Eye (tissue), 1 donor: ENCODE results near the gene CKM.
"Not testable (repeated sequence)": the region's sequence is repeated elsewhere in the genome, so short reads cannot be mapped to it uniquely, and the experiment has no call there.

ENCODE experiments used
- DNase-seq: peaks from one replicate; pipeline ENCODE4 v3.0.0-alpha.2; 2015

The CKM gene

DNA sequence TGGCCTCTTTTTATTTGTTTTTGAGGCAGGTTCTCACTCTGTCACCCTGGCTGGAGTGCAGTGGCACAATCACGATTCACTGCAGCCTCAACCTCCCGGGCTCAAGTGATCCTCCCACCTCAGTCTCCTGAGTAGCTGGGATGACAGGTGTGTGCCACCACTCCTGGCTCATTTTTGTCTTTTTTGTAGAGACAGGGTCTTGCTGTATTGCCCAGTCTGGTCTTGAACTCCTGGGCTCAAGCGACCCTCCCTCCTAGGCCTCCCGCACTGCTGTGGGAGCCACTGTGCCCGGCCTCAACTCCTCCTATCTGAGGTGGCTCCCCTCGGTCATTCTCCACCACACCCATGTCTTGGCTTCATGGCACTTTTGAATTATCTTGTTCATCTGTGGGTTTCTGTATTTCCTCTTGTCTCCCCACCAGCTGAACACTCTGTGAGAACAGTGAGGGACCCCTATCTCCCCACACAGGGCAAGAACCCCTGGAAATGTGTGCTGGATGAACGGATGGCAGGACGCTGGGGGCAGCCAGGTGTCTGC, 7.9 kb downstream of the CKM start:
- no peak for DNase-seq

DNA sequence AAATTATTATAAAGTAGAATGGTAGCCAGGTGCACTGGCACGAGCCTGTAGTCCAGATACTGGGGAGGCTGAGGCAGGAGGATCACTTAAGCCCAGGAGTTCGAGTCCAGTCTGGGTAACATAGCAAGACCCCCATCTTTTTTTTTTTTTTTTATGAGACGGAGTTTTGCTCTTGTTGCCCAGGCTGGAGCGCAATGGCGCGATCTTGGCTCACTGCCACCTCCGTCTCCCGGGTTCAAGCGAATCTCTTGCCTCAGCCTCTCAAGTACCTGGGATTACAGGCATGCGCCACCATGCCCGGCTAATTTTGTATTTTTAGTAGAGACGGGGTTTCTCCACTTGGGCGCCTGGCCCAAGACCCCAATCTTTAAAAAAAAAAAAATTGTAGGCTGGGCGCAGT, 10.4 kb downstream of the CKM start:
- not testable (repeated sequence) for DNase-seq

DNA sequence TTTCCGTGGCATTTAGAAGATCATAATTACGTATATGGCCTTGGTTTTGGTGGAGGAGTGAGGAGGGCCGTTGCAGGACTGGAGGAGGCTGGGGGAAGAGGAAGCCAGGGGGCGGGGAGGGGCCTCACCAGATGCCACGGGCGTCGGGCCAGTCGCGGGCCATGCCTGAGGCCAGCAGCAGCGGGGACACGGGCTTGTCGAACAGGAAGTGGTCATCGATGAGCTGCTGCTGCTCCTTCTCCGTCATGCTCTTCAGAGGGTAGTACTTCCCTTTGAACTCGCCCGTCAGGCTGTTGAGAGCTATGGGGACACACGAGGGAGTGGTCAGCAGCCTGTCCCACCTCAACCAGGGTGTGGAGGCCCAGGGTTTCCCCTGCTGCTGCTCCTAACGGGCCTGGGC, 11.1 kb downstream of the CKM start:
- DNase-seq = no peak

DNA sequence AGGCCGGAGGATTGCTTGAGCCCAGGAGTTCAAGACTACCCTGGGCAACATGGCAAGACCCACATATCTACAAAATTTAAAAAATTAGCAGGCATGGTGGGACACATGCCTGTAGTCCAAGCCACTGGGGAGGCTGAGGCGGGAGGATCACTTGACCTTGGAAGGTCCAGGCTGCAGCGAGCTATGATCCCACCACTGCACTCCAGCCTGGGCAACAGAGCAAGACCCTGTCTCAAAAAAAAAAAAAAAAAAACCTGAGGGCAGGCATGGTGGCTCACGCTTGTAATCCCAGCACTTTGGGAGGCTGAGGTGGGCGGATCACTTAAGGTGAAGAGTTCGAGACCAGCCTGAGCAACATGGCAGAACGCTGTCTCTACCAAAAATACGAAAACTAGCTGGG, 13.4 kb downstream of the CKM start:
- DNase-seq = not testable (repeated sequence)

DNA sequence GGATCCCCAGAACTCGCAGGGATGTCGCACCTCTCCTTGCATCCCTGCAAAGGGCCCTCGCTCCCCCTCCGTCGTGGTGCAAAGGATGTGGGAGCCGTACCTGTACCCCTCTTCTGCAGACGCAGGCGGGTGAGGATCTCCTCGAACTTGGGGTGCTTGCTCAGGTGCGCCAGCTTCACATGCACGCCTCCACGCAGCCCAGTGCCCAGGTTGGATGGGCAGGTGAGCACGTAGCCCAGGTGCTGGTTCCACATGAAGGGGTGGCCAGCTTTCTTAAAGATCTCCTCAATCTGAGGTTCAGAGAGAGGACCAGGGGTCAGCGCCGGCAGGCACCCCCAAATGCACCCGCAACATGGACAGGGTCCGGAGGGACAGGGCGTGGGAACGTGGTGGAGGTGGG, 15.3 kb downstream of the CKM start:
- no peak for DNase-seq

DNA sequence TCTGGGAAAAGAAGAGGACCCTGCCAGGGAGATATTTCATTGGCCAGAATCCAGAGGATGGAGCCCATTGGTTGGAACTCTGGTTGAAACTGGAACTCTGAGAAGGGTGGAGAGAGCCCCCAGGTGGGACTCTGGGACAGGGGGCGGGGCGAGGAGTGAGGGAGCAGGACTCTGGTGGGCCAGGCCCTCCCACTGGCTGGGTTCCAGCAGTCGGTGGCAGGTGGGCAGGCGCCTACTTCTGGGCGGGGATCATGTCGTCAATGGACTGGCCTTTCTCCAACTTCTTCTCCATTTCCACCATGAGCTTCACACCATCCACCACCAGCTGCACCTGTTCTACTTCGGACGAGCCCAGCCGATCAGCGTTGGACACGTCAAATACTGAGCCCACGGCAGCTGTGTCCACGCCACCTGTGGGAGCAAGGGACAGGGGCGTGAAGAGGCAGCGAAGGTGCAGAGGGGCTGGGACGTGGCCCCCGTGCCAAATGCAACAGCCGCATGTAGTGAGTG, 16.1 kb downstream of the CKM start:
- DNase-seq = peak; percentile 52

DNA sequence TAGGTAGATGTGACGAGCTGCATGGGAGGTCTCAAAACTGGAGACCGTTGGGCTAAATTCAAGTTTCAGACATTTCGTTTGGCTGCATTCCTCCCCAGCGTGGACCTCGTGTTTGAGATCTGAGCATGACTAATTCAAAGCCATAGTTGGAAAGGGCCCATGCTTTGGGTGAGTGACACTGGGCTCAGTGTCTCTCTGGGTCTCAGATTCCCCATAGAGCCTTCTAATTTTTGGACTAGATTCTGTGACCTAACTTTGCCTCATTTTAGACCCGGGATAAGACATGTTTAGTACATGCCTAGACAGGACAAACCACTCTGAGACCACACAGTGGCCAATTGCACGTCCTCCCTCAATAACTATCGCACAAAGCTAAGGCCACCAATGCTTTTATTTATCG, 16.6 kb downstream of the CKM start:
- no peak for DNase-seq

DNA sequence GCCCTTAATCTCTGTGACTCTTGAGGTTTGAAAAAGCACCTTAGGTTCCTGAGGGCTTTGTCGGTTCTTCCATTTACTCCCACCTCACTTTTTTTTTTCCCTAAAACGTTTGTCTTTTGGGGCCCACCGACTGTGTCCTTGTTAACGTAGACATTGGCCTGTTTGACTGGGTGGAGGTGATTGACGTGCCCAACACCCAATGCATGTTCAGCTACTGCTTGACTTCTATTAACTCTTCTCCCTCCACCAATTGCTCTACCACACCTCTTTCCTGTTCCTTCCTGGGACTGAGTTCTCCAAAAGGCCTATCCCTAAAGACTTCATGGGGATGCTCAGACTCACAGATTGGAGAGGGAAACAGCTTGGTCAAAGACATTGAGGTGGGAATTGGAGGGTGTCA, 17.3 kb downstream of the CKM start:
- no peak for DNase-seq

DNA sequence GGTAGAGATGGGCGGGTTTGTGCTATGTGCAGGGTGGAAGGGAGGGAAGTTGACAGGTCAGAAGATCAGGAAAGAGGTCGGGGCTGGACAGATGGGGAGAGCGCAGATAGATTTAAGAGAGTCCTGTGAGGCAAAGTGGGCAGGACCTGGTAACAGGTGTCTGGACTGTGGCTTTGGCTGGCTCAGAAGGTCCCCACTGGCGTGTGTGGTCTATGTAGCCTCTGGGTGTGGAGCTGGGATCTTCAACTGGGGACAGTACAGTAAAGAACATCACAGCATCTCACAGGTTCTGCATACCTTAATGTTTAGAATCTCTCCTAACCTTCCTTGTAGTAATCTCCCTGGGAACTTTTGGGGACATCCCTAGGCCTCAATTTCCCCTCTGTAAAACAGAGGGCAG, 17.7 kb downstream of the CKM start:
- DNase-seq = no peak

DNA sequence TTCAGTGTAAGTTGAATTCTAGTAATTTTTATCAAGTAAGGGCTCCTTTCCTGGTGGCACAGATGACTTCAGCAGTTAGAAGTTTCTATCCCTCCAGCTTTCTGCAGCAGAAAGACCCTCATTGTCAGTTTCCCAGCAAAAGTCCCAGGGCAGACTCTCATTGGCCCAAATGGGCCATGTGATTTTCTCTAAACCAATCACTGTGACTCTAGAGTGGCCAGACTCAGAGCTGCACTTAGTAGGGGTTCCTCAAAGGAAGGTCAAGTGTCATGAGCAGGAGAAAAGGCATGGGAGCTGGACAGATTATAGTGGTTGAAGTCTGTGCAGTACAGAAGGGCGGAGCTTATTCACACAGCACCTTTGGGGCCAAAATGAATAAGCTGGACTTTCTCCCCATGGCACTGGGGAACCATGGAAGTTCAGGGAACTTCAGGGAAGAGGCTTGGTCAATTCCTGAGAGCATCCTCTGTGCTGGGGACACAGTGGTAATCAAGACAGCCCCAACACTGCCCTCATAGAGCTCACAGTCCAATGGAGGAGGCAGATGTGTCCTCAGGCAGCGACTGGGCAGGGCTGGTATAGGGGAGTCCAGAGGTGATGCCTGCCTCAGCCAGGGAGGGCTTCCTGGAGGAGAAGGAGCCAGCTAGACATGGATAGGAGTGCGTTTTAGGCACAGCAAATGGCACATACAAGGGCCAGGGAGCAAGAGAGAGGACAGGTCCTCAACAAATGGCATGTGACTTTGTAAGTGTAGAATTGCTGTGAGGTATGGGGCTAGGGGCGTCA, 18.3 kb downstream of the CKM start:
- DNase-seq = no peak

DNA sequence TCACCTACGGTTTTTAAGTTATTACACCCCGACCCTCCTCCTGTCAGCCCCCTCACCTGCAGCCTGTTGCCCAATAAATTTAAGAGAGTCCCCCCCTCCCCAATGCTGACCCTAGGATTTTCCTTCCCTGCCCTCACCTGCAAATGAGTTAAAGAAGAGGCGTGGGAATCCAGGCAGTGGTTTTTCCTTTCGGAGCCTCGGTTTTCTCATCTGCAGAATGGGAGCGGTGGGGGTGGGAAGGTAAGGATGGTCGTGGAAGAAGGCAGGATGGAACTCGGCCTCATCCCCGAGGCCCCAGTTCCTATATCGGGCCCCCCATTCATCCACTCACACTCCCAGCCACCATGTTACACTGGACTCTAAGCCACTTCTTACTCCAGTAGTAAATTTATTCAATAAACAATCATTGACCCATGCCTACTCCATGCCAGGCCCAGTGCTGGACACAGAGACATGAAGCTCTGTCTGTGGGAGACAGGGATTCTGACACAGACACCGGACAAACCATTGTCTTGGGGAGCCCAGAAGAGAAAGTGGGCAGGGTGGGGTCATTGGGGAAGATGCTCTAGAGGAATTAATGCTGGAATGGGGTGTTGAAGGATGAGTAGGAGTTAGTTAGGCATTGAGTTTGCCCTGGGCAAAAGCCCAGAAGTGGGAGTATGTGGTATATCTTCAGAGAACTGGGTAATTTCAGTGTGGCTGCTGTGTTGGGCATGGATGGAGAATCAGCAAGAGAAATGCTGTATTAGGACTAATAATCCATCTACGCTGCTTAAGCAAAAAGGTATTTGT, 19.2 kb downstream of the CKM start:
- DNase-seq = no peak

DNA sequence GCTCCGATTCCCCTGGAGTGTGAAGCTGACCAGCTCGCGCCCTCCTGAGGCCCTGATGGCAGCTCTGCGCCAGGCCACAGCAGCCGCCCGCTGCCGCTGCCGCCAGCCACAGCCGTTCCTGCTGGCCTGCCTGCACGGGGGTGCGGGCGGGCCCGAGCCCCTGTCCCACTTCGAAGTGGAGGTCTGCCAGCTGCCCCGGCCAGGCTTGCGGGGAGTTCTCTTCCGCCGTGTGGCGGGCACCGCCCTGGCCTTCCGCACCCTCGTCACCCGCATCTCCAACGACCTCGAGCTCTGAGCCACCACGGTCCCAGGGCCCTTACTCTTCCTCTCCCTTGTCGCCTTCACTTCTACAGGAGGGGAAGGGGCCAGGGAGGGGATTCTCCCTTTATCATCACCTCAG, 20.3 kb downstream of the CKM start:
- no peak for DNase-seq

DNA sequence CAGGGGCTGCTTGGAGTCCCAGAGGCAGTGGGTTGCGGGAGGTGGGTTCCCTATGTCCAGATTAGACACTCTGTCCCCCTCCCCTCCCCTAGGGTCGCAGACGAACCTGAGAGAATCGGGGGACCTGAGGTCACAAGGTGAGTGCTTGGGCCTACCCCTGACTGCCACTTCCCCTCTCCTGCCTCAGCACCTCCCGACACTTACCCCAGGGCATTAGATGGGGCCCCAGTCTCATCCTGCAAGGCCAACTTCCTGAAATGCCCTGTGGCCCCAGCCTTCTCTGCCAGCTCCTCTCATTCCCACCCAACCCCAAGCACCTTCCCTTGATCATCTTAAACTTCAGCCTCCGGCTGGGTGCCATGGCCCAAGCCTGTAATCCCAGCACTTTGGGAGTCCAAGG, 23.0 kb downstream of the CKM start:
- DNase-seq = no peak

DNA sequence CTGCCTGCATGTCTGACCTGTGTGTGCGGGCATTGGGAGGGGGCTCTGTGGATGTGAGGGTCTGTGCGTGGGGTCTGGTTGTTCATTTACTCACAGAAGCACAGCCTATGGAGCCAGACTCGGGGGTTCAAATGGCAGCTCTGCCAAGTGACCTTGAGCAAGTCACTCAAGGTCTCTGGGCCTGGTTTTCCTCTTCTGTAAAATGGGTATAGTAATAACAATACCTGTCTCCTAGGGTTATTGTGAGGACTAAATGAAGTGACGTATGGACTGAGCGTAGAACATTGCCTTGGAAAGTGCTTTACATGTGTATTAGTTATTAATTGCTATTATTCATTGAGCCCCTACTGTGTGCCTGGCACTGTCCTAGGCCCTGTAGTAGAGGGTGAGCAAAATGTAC, 24.4 kb downstream of the CKM start:
- DNase-seq = no peak

DNA sequence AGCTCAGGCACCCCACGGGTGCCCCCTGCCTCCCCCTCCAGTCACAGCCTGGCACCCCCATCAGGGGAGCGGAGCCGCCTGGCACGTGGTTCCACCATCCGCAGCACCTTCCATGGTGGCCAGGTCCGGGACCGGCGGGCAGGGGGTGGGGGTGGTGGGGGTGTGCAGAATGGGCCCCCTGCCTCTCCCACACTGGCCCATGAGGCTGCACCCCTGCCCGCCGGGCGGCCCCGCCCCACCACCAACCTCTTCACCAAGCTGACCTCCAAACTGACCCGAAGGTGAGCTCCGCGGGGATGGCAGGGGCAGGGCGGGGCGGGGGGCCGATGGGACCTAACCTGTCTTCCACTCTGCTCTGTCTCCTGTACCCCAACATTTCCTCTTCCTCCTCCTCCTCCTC, 25.0 kb downstream of the CKM start:
- DNase-seq = no peak

DNA sequence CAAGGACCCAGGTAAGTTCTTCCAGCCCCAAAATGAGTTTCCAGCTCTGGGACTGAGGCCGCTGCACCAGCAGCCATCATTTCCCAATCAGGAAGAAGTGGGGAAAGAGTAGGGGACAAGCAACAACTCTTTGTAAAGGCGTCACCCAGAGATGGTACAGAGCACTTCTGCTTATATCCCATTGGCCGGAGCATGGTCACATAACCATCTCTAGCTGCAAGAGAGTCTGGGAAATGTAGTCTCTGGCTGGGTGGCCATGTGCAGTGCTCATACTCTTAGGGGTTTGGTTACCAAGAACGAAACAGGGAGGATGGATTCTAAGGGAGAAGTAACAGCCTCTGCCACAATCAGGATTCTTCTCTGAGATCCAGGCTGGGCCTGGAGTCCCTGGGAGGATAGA, 26.3 kb downstream of the CKM start:
- DNase-seq = no peak

DNA sequence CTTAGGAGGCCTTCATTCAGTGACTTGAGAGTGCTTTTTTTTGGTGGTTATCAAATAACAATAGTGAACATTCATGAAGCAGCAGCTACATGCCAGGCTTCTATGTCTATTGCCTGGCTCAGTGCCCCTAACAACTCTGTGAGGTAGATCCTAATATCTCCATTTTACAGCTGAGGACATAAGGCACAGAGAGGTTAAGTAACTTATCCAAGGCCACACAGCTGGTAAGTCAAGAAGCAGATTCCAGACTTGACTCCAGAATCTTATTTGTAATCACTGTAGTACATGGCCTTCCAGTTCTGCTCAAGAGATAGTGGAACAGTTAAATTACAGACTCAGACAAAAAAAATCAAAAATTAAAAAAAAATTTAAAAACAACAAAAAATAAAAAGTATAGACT, 26.8 kb downstream of the CKM start:
- no peak for DNase-seq

DNA sequence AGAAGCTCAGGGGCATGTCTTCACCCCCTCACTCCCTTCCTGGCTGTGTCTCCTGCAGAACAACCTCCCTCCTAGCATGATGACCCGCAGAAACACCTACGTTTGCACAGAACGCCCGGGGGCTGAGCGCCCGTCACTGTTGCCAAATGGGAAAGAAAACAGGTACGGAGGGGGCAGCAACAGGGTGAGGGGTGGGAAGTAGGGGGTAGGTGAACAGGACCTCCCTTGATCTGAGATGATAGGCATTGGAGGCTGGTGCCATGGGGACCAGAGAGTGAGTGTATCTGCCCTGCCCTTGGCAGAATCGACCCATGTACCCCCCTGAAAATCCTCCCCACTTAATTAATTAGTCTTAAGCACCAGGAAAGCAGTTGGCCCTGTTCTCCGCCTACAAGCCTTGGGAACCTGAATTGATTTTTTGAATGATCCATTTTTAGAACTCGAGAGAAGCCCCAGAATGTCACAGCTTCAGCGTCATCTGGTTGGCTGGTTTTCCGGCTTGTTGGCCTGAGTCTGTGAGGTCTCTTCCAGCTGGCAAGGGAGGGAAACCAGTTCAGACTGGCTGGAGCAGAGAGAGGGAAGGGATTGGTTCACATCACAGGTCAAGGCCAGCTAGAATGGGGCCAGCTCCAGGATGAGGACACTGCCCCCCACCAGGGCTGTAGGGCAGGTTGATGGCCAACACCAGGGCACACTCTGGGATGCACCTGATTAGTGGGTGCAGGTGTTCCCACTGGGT, 28.2 kb downstream of the CKM start:
- DNase-seq = peak; percentile 57

DNA sequence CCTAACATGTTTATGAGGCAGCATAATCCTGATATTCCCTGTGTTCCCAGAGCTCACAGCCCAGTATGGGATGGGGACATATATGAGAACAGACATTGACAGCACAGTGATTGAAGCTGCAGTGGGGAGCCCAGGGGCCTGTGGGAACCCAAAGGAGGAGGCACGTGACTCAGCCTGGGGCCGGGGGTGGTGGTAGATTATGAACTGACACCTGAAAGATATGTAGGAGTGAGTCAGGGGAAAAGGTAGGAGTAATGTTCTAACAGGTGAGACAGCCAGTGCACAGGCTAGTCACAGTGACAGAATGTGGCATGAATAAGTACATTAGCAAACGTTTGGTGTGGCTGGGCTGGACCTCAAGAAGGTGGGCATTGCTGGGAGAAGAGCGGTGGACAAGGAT, 29.0 kb downstream of the CKM start:
- no peak for DNase-seq

DNA sequence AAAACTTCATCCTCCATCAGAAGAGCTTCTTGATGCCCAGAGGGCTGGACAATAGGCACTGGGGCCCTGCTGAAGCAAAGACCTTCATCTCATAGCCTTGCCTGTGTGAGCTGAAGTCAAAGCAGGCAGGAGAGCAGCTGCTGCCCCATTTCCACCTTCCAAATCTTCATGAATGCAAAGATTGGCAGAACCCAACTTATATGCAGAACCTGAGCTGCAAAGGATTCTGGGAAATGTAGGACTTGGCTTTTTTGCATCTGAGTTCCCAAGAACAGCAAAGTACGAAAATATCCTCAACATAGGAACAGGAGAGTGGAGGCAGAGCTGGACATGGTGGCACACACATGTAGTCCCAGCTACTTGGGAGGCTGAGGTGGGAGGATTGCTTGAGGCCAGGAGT, 30.8 kb downstream of the CKM start:
- no peak for DNase-seq

DNA sequence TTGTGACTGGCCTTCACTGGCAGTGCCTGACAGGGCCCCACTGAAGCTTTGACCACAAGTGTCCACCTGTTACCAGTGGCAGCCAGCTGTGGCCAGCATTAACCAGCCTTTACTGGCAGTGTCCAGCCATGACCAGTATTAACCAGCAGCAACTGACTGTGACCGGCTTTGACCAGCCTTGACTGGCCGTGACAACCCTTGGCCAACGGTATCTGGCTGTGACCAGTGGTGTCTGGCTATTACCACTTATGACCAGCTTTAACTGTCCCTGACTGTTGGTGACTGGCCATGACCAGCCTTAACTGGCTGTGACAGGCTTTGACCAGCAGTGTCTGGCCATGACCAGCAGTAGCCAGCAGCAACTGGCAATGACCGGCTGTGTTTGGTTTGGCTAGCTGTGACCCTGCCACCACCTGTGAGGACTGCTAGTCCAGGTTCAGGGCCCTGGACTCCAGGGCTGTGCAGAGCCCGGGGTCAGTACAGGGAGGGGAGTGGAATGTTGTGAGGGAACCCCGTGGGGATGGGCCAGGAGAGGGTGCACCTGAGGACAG, 32.2 kb downstream of the CKM start:
- no peak for DNase-seq

DNA sequence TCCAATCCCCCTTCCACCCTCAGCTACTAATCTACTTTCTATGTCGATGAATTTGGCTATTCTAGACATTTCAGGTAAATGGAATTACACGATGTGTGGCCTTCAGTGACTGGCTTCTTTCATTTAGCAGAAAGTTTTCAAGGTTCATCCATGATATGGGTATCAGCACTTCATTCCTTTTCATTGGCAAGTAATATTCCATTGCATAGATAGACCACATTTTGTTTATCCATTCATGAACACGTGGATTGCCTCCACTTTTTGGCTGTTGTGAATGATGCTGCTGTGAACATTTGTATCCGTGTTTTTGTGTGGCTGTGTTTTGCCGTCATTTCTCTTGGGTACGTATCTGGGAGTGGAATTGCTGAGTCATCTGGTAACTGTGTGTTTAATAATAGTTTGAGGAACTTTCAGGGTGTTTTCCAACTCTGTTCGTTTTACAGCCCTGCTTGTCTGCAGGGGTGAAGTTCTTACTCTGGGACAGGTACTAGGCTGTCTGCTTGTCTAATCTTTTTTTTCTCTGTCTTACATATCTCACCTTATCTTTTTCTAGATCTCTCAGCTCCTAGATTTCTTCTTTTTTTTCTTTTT, 39.1 kb downstream of the CKM start:
- no peak for DNase-seq
